HG03571 (cell line): ENCODE data around the gene R3HCC1L.
"Not testable (repeated sequence)": the region's sequence is repeated elsewhere in the genome, so short reads cannot be mapped to it uniquely, and the experiment has no call there.

ENCODE experiments used
- ATAC-seq: cut with Tn5 transposase; IDR thresholded peaks from one replicate; pipeline ENCODE4 v1.9.1; 2021; ENCODE audit not compliant: unreplicated experiment

R3HCC1L gene

DNA sequence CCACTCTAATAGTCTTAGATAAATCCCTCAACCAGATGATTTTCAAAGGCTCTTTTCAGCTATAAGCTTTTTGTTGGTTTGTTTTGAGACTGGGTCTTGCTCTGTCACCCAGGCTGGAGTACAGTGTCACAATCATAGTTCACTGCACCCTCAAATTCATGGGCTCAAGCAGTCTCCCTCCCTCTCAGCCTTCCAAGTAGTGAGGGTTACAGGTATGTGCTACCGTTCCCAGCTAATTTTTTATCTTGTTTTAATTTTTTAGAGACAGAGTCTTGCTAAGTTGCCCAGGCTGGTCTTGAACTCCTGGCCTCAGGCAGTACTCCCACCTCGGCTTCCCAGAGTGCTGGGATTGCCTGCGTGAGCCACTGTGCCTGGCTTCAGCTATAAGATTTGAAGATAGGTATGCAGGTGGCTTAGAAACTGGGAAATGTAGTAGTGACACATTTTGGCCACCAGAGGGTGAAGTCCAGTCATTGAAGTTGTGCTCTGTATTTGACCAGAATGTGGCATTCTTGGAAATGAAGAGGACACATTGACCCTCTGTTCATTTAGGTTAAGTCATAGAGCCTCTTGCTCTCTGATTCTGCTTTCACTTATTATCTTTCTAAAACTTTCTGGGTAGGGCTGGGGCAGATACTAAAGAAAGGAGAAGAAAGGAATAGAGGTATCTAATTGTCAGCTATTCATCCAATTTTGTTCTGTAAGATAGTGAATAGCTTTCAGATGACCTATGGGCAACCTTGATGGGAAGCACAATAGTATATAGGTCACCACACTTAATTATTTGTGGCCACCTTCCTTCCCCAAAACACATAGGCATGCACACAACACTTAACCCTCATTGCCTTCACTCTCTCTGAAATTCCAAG, 36.0 kb downstream of the R3HCC1L start:
- no peak for ATAC-seq

DNA sequence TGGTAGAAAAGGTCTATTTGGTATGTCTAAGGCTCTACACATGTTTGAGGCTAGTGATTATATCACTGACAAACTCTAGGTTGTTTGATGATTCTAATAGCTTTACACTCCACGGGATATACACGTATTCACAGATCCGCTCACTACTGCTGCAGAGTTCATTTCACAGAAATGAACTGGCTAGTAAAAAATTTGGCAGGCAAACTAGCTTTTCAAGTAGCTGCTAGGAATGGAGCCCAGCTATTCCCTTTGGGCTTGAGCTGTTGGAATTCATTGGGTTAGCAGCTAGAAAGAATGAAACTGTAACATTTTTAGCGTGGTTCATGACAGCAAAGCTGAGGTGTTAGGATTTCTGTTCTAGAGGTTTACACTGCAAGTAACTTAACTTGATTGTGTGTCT, 37.6 kb downstream of the R3HCC1L start:
- ATAC-seq = no peak

DNA sequence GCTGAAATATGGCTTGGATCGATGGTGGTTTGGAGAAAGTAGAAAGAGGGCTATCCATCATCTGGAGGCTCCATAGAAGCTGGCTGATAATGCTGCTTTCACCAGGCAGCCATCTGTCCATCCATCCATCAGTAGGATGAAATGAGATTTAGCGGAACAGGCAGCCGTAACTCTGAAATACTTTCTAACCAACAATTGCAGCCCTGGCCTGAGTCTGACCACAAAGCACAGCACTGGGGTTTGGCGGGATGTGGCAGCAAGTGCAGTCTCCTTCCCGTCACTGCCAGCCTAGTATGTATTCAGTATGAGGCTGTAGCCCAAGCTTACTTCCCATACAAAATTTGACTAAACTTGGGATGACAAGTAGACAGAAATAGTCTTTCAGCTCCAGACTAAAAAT, 38.0 kb downstream of the R3HCC1L start:
- ATAC-seq = no peak

DNA sequence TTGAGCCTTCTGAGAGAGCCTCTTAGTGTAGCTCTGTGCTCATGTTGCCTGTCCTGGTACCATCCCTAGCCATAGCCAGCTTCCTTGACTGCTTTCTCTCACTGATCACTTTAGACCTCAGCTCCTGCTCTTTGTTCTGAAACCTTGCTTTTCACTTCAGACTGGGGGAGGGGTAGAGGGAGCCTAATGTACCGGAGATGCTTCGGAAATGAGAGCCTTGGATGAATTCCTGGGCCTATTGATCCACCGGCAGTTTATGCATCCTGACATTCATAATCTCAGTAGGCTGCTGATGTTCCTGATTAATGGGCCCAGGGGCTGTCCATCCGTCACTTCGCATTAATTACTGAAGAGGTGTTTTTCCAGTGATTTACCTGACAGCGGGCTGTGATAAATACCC, 38.8 kb downstream of the R3HCC1L start:
- ATAC-seq = no peak

DNA sequence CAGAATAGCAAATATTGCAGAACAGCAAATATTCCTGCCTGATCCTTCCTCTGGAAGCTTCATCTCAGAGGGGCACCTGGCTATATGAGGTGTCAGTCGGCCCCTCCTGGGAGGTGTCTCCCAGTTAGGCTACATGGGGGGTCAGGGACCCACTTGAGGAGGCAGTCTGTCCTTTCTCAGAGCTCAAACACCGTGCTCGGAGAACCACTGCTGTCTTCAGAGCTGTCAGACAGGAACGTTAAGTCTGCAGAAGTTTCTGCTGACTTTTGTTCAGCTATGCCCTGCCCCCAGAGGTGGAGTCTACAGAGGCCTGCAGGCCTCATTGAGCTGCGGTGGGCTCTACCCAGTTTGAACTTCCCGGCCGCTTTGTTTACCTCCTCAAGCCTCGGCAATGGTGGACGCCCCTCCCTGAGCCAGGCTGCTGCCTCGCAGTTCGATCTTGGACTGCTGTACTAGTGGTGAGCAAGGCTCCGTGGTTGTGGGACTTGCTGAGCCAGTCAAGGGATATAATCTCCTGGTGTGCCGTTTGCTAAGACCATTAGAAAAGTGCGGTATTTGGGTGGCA, 48.0 kb downstream of the R3HCC1L start:
- not testable (repeated sequence) for ATAC-seq

DNA sequence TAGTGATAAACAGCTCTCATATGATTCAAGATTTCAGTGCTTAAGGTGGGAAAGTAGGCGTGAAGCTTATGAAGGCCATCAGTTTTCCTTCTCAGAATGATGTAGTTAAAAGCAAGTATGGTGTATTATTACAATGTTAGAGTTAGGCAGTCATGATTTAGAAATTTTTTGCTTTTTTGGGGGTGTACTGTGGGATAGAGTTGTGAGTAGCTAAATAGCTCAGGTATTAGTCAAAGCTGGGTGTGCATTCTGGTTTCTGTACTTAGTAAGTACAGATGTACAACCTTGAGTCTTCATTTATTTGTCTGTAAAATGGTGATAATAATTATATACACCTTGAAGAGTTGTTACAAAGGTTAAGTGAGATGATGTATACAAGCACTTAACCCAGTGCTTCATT, 52.2 kb downstream of the R3HCC1L start:
- ATAC-seq = no peak

DNA sequence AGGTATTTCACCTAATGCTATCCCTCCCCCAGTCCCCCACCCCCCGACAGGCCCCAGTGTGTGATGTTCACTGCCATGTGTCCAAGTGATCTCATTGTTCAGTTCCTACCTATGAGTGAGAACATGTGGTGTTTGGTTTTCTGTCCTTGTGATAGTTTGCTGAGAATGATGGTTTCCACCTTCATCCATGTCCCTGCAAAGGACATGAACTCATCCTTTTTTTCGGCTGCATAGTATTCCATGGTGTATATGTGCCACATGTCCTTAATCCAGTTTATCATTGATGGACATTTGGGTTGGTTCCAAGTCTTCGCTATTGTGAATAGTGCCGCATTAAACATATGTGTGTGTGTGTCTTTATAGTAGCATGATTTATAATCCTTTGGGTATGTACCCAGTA, 56.3 kb downstream of the R3HCC1L start:
- ATAC-seq = not testable (repeated sequence)

DNA sequence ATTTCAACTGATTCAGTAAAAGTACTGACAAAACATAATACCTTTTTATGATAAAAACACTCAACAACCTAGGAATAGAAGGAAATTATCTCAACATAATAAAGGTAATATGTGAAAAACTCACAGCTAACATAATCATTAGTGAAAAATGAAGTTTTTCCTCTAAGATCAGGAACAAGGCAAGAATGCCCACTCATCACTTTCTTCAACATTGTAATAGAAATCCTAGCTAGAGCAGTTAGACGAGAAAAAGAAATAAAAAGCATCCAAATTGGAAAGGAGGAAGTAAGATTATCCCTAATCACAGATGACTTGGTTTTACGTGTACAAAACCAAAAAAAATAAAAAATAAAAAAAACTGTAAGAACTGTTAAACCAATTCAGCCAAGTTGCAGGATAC, 58.6 kb downstream of the R3HCC1L start:
- no peak for ATAC-seq

DNA sequence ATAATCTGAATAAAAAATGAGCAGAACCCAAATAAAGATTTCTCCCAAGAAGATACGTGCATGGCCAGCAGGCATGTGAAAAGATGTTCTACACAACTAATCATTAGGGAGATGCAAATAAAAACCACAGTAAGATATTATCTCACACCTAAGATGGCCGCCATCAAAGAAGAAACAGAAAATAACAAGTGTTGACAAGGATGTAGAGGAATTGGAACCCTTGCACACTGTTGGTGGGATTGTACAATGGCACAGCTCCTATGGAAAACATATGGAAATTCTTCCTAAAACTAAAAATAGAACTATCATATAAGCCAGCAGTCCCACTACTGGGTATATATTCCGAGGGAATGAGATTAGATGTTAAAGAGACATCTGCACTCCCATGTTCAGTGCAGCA, 60.2 kb downstream of the R3HCC1L start:
- ATAC-seq = no peak

DNA sequence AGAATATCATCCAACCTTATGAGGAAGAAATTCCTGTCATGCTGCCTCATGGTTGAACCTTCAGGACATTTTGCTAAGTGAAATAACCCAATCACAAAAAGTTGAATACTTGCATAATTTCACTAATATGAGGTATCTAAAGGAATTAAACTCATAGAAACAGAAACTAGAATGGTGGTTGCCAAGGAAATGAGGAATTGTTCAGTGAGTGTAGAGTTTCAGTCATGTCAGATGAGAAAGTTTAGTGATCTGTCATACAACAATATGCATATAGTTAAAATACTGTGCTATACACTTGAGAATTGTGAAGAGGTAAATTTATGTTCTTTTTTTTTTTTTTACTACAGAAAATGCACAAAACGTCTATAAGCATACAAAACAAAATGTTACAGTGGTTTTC, 60.7 kb downstream of the R3HCC1L start:
- ATAC-seq = no peak

DNA sequence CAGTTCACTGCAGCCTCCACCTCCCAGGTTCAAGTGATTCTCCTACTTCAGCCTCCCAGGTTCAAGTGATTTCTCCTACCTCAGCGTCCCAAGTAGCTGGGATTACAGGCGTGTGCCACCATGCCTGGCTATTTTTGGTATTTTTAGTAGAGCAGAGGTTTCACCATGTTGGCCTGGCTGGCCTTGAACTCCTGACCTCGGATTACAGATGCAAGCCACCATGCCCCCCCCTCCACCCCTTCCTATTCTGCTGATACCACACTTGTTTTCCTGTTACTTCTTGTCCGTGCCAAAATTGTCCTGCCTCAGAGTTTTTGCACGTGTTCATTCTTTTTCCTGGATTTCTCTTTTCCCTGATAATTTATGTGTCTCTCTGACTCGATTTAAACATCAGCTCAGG, 62.5 kb downstream of the R3HCC1L start:
- no peak for ATAC-seq

DNA sequence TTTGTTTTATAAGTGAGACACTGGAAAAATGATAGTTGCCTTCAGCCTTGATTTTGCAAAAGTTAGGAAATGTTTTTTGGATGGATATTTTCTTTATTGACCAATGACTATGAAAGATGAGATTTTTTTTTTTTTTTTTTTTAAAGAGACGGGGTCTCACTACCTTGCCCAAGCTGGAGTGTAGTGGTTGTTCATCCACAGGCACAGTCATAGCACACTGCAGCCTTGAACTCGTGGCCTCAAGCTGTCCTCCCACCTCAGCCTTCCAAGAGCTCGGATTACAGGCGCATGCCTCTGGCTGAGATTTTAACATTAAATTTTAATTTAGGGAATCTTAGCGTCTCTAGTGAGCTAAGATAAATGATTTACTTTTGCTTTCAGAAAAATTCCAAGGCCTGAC, 67.3 kb downstream of the R3HCC1L start:
- ATAC-seq = no peak

DNA sequence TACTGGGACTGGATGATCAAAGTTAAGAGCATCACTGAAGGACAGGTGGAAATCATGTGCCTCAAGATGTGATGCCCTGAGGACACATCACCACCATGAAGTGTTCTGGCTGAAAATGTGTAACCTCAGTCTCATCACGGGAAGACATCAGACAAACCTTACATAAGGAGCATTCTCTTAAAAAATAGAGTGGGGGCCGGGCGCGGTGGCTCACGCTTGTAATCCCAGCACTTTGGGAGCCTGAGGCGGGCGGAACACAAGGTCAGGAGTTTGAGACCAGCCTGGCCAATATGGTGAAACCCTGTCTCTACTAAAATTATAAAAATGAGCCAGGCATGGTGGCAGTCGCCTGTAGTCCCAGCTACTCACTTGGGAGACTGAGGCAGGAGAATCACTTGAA, 67.9 kb downstream of the R3HCC1L start:
- no peak for ATAC-seq

DNA sequence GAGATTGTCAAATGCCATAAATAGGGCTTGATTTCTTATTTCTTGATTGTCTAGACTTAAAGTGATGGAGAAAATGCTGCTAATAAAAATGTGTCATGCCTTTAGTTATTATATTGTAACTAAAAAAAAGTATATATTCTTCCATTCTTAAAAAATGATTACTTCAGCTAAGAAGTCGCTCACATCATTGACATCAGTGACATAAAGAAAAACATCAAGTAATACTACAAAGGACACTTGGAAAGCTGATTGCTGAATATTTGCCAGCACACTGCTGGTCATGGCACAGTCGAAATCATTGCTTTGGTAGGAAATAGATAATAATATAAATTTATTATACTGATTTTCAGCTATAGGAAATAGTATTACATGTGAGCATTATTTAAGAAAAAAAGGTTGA, 70.9 kb downstream of the R3HCC1L start:
- ATAC-seq = no peak

DNA sequence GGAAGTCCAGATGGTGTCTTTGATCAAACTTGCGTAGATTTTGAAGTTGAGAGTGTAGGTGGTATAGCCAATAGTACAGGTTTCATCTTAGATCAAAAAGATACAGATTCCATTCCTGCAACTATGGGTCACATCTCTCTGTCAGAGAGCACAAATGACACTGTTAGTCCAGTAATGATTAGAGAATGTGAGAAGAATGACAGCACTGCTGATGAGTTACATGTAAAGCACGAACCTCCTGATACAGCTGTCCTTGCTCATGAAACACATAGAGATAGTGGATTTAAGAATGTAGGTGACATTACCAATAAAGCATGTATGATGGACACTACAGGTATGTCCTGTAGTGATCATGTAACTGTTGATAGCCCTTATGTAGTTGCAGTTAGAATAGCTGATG, 74.5 kb downstream of the R3HCC1L start:
- ATAC-seq = no peak

DNA sequence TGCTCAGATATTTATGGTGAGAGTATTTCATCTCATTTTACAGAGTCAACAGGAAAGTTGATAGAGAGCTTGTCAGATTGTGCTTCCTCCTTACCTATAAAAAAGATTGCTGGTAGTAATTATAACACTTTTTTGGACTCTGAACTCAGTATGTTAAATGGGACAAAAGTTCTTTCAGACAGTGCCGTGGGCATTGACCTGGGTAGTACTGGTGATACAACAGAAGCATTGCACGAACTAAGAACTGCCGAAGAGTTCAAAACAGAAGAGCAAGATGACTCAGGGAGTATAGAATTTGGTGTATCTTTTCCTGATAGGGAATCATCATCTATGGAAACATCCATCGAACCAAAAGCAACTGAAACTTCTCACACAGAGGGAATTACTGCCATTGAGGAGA, 75.0 kb downstream of the R3HCC1L start:
- no peak for ATAC-seq

DNA sequence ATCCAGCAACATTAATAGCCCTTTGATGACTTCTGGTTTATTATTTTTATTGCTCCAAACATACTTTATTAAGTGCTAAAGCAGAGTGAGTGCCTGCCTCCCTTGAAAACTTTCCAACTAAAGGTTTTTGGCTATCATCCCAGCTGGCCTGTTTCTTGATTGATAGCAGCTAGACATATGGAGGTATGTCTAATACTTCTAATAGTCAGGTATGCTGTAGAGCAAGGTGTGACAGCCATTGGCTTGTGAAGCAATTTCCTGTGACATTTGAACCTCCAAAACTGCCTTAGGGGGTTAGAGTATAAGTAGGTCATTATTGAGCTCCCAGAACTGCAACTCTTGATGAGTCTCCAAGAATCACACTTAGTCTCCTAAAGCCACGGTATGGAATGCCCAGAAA, 77.7 kb downstream of the R3HCC1L start:
- no peak for ATAC-seq

DNA sequence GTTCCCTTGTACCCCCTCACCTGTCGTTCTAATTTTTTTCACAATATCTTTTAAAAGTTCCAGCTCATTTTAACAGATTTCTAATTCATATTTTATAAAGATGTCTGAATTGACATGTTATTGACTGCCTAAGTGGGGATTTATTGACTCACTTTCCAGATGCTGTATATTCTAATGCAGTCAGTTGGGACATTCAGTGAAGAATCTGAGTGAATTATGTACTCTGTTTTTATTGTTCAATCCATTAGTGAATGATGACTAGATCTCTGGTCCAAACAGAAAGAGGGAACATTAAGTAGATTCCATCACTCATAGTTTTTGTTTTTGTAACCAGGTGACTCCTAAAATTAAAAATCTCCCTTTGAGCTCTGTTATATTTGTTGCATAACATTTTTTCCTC, 79.3 kb downstream of the R3HCC1L start:
- ATAC-seq = no peak

DNA sequence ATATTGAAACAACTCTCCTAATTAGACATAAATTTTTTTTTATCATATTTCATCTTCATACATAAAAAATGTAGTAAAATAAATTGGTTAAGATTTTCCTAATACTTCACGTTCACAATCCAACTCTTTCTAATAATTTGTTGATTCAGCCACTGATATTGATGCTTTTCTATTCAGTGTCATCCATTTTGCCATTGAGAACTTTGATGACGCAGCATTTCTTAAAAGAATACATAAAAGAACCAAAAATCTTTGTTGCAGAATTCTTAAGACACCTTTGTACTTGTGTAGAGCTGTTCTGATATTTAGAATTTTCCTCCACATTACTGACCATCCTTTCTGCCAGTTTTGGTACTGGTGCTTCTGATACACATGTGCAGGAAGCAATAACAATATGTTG, 80.9 kb downstream of the R3HCC1L start:
- ATAC-seq = no peak

DNA sequence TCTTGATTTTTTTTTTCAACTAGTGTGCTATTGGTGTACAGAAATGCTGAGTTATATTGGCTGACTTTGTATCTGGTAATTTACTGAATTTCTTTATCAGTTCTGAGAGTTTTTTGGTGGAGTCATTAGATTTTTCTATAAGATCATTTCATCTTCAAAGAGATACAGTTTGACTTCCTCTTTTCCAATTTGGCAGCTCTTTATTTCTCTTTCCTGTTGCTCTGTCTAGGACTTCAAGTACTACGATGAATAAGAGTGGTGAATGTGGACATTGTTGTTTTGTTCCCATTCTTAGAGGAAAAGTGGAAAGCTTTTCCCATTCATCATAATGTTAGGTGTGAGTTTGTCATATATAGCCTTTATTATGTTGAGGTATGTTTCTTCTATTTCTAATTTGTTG, 83.3 kb downstream of the R3HCC1L start:
- ATAC-seq = no peak

DNA sequence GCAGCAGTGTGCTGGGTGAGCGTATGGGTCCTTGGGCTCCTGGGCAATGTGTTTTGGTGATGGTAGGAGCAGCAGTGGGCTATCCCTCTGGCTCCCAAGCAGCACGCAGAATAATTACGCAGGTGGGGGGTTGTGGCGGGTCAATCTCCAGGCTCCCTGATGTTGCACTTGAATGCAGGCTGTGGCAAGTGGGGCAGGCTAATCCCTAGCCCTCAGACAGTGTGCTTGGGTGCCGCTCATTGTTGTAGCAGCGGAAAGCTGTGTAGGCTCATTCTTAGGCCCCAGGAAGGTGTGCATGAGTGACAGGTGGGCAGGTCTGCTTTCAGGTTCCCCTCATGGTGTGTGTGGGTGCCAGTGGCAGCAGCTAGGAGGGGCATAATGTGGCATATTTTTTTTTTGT, 89.4 kb downstream of the R3HCC1L start:
- no peak for ATAC-seq

DNA sequence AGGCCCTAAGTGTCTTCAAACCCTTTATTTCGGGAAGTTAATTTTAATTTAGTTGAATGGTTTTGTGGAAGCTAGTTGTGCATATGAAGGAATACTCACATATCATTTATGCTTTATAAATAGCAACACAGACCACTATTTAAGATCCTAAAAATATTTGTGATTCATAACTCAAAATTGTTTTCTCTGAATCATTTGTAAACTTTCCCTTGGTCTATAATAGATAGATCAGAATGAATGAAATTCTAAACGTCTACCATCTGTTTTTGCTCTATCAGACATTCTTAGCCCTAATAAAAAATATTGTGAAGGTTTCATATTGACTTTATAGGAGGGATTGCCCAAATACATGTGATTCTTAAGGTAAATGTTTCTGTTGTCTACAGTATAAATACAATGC, 90.1 kb downstream of the R3HCC1L start:
- no peak for ATAC-seq

DNA sequence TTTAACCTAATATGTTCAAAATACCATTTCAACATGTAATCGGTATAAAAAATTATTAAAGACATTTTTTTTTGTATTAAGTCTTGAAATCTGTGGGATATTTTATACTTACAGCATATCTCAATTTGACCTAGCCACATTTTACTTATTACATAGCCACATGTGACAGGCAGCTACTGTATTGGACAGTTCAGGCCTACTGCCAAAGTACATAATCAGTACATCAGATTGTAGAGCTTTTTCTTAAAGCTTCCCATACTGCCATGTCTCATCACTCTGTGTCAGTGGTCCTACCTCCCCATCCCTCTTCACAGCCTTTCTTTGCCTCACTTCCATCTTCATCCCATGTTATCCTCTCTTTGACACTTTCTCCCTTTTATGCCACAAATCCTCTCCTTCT, 90.5 kb downstream of the R3HCC1L start:
- no peak for ATAC-seq
